C4-2B (cell line): ENCODE data around the gene ATF7.

ENCODE experiments used
- ZFX ChIP-seq: fragments of 450-650 bp; IDR thresholded peaks from 2 replicates; pipeline ENCODE4 v1.6.1; 2017
- TF ChIP-seq, protein P1 (sequence below): fragments of 450-650 bp; conservative IDR thresholded peaks from 2 replicates; pipeline ENCODE4 v1.5.1; 2017; ENCODE audit warnings: mild to moderate bottlenecking

DNA sequence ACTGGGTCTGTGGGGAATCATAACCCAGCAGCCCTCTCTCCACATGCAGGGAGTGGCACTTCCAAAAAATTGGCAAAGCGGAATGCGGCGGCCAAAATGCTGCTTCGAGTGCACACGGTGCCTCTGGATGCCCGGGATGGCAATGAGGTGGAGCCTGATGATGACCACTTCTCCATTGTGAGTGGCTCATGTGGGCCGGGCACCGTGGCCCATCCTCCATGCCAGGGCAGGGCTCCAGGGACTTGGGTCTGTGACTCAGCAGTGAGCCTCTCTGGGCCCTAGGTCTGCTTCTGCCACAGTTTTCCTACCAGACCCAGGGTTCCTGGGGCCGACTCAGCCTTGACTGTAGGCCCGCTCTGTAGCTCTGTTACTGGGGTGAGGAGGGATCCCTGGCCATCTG, 121.1 kb downstream of the ATF7 start:
- TF ChIP-seq, protein P1, sequence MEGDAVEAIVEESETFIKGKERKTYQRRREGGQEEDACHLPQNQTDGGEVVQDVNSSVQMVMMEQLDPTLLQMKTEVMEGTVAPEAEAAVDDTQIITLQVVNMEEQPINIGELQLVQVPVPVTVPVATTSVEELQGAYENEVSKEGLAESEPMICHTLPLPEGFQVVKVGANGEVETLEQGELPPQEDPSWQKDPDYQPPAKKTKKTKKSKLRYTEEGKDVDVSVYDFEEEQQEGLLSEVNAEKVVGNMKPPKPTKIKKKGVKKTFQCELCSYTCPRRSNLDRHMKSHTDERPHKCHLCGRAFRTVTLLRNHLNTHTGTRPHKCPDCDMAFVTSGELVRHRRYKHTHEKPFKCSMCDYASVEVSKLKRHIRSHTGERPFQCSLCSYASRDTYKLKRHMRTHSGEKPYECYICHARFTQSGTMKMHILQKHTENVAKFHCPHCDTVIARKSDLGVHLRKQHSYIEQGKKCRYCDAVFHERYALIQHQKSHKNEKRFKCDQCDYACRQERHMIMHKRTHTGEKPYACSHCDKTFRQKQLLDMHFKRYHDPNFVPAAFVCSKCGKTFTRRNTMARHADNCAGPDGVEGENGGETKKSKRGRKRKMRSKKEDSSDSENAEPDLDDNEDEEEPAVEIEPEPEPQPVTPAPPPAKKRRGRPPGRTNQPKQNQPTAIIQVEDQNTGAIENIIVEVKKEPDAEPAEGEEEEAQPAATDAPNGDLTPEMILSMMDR, result no peak
- TF ChIP-seq ZFX, result no peak
